HG03045 (cell line): Measurements from ENCODE around the gene TRMT2A.

ENCODE experiments used
- ATAC-seq: cut with Tn5 transposase; IDR thresholded peaks from one replicate; pipeline ENCODE4 v1.9.1; 2021; ENCODE audit warnings: mild to moderate bottlenecking, moderate library complexity; ENCODE audit not compliant: unreplicated experiment

The TRMT2A gene

DNA sequence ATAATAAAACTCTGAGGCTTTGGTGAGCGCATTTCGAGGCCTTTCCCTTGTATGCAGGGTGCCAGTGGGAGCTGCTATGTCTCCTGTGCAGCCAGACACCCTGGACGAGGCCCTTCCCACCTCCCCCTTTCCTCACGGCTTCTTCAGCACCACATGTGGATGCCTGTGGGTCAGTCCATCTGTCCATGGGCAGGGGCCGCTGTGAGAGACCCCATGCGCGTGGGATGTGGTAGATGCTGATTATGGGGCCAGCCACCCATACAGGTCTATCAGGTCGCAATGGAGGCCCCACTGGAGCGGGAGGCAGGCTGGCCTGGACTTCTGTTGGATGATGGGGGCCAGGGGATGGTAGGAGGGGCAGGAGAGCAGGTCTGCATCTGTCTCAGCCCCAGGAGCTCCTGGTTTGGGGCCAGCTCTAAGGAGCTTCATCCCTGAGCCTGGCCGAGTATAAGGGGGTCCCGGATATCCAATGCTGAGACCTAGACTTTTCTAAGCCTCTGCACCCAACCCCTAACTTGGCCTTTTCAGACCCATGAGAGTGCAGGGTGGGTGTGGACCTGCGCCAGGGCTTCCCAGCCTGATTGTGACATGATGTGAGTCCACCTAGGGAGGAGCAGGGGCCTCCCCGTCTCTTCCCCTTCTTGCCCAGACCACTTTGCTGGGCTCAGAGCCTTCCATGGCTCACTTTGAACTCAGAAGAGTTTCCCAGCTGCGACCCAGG is 51.0 kb downstream of the TRMT2A start:
- ATAC-seq: no peak

GRCh38 chr22:20064545-20065262 is 52.3 kb downstream of the TRMT2A start:
- ATAC-seq: no peak

- no peak for ATAC-seq
Observed at GRCh38 chr22:20064140-20064480, 52.9 kb downstream of the TRMT2A start.

DNA sequence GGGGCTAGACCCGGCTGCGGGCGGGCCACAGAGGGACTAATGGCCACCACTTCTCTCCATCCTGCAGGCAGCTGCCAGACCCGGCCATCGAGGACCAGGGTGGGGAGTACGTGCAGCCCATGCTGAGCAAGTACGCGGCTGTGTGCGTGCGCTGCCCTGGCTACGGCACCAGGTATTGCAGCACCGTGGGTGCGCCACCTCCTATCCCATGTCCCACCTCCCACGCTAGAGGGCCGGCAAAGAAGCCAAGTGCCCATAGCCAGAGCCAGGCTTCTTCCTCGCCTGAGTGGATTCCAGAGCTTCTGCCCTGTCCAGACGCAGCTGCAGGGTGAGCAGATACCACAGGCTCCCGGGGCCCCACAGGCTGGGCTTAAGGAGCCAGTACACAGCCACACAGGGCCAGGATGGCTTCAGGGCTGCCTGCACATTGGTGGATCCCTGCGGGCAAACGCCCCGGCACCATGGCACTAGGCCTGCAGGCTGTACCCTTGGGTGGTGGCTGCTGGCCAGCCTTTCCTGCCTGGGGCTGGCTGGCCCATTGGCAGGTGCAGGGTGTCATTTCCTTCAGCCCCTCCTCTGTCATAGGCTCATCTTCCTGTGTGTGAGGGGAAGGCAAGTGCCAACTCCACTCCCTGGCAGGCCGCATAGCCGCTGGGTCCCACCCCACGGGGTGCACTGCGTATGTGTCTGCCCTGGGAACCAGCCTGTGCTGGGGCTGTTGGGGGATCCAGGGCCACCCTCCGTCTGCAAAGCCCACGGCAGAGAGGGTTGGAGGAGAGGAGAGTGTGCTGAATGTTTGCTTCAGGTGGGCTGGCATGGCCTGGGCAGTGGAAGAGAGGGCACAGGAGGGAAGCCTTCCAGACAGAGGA is 53.5 kb downstream of the TRMT2A start:
- ATAC-seq: no peak

GRCh38 chr22:20062766-20063083 is 54.3 kb downstream of the TRMT2A start:
- ATAC-seq: no peak

DNA sequence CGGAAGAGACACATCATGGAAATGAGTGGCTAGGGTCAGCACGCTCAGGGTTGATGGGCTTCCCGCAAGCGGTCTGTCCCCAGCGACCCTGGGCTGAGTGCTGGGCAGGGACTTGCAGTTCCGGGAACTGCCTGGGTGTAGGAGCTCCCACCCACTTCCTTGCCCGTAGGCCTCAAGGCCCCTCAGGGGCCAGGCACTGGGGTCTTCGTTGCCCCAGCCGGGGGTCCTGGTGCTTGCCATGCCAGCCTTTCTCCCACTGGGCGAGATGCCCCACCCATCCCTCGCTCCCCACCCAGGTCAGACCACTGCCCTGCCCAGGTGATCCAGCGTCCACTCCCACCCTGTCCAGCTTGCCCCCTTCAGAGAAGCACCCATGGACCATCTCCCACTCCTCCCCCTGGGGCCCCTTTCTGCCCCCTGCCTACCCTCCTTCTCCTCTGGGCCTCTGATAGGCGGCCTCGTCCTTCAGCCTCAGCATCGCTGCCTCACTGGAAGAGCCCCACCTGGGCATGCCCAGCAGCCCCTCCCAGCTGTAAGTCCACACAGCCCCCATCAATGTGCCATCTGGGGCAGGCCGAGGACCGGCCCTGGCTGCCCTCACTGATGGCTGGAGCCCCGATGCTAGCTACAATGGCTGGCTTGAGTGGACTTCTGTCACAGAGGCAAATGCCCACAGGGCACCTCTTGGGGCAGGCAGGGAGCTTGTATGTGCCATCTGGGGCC is 54.8 kb downstream of the TRMT2A start:
- ATAC-seq: no peak
